Activated CD4-positive, alpha-beta T cell treated with anti-CD3 and anti-CD28 coated beads, Interleukin-2, amount 10 ng/mL, durations not matched to agents 7 days and 5 days (primary cell): ENCODE measurements around the gene NSG1. TPM values are rescaled to one million over a fixed set of nuclear protein-coding genes. Genes with fewer than 3 reads are reported as not detected.

Source experiments
- CTCF ChIA-PET: fragments of 350-600 bp; sonication (Branson Sonifier 250); formaldehyde crosslinking; loops from one replicate; lab custom pipeline; 2021; ENCODE audit warnings: antibody characterized with exemption; lab: Charles Lee
- POLR2A ChIA-PET: fragments of 350-600 bp; sonication (Branson Sonifier 250); formaldehyde crosslinking; loops from one replicate; lab custom pipeline; 2021; ENCODE audit warnings: antibody characterized with exemption; lab: Charles Lee
- DNase-seq: peaks from one replicate; pipeline ENCODE4 v3.0.0-alpha.2; 2020
- H3K27ac Mint-ChIP-seq: one replicate; pipeline ENCODE4 v1.8.0; 2021; ENCODE audit warnings: mild to moderate bottlenecking, moderate library complexity, mixed read lengths
- H3K27me3 Mint-ChIP-seq: one replicate; pipeline ENCODE4 v1.8.0; 2021; ENCODE audit warnings: mixed read lengths
- H3K36me3 Mint-ChIP-seq: one replicate; pipeline ENCODE4 v1.8.0; 2021; ENCODE audit warnings: low read depth, mixed read lengths
- H3K4me1 Mint-ChIP-seq: one replicate; pipeline ENCODE4 v1.8.0; 2021; ENCODE audit warnings: mixed read lengths
- H3K4me3 Mint-ChIP-seq: one replicate; pipeline ENCODE4 v1.8.0; 2021; ENCODE audit warnings: mild to moderate bottlenecking, moderate library complexity, mixed read lengths
- H3K9me3 Mint-ChIP-seq: one replicate; pipeline ENCODE4 v1.8.0; 2021; ENCODE audit warnings: mixed read lengths
- total RNA-seq, 2 experiments: library from RNA; stranded (reverse); gene quantifications; one replicate each; pipeline ENCODE4 v1.2.3, GENCODE V29; 2021

Gene NSG1
- total RNA-seq, 2 experiments from 2014 or later: 11.0 to 11.9 TPM

DNA sequence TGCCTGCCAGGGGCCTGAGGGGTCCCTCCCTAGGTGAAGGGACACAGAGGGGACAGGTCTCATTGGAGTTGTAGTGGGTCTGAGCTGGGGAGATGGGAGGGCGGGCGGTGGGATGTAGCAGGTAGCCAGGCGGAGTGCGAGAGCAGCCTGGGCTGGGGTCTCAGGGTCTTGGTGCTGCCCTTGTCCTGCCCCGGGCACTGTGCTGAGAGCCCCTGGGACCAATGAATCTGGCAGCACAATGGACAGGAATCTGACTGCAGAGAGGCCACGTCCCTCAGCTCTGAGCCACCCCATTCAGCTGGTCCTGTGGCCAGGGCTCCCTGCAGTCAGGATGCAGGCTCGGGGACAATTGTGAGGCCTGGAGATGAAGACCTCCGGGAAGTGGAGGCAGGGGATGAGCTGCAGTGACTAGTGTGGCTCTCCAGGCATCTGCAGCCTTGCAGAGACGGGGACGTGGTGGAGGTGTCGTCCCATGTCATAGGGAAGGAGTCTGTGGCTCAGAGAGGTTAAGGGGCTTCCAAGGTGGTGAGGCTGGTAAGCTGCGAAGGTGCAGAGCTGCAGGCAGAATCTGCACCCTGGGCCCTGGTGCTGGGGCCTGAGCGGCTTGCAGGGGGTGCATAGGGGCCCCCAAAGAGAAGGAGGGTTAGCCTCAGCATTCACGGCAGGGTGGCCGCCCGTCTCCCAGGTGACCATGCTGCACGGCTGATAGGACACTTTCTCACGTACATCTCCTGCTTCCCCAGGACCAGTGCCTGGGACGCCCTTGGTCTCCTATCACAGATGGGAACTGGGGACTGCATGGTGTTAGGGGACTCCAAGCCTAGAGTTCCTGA lies 20.6 kb downstream of the NSG1 start:
- no peaks in the 10 kb centered on the region for H3K27me3 Mint-ChIP-seq
- ChIA-PET POLR2A (no interaction called here), CTCF (no interaction called here)
- DNase-seq: no peak
- no peak overlapping the region for H3K4me3 Mint-ChIP-seq
- H3K36me3 Mint-ChIP-seq: no peaks in the 10 kb centered on the region
- H3K27ac Mint-ChIP-seq: no peak overlapping the region
- H3K9me3 Mint-ChIP-seq: no peaks in the 10 kb centered on the region
- no peaks in the 10 kb centered on the region for H3K4me1 Mint-ChIP-seq

- no peaks in the 10 kb centered on the region for H3K9me3 Mint-ChIP-seq
- ChIA-PET POLR2A (no interaction called here), CTCF (interaction anchor here (1.8 kb wide), 1 partner anchor 20 kb away, joined by 3 read pairs; no protein-coding TSS in a partner anchor)
Measured at GRCh38 chr4:4408132-4408523, 21.2 kb downstream of the NSG1 start.

GRCh38 chr4:4408576-4409335 lies 21.9 kb downstream of the NSG1 start:
- ChIA-PET POLR2A (no interaction called here), CTCF (interaction anchor here (1.8 kb wide), 1 partner anchor 20 kb away, joined by 3 read pairs; no protein-coding TSS in a partner anchor)
- H3K9me3 Mint-ChIP-seq: no peaks in the 10 kb centered on the region

More at GRCh38 chr4:4408132-4408523, 21.2 kb downstream of the NSG1 start:
- H3K4me3 Mint-ChIP-seq: no peak overlapping the region
- DNase-seq: no peak
- H3K27ac Mint-ChIP-seq: no peak overlapping the region
- no peaks in the 10 kb centered on the region for H3K27me3 Mint-ChIP-seq
- no peaks in the 10 kb centered on the region for H3K36me3 Mint-ChIP-seq
- no peaks in the 10 kb centered on the region for H3K4me1 Mint-ChIP-seq

GRCh38 chr4:4409416-4410115 lies 22.7 kb downstream of the NSG1 start:
- Mint-ChIP-seq H3K9me3 (no peaks in the 10 kb centered on the region), H3K4me1 (no peaks in the 10 kb centered on the region), H3K36me3 (no peaks in the 10 kb centered on the region), H3K27me3 (no peaks in the 10 kb centered on the region), H3K27ac (no peak overlapping the region), H3K4me3 (no peak overlapping the region)
- CTCF ChIA-PET: interaction anchor here (1.8 kb wide), 1 partner anchor 19 kb away, joined by 3 read pairs; no protein-coding TSS in a partner anchor
- no peak for DNase-seq
- POLR2A ChIA-PET: no interaction called here

More at GRCh38 chr4:4408576-4409335, 21.9 kb downstream of the NSG1 start:
- H3K27me3 Mint-ChIP-seq: no peaks in the 10 kb centered on the region
- no peak overlapping the region for H3K27ac Mint-ChIP-seq
- no peak for DNase-seq
- H3K36me3 Mint-ChIP-seq: no peaks in the 10 kb centered on the region
- H3K4me1 Mint-ChIP-seq: no peaks in the 10 kb centered on the region
- no peak overlapping the region for H3K4me3 Mint-ChIP-seq

- ChIA-PET POLR2A (no interaction called here), CTCF (no interaction called here)
- H3K4me1 Mint-ChIP-seq: no peaks in the 10 kb centered on the region
- no peaks in the 10 kb centered on the region for H3K36me3 Mint-ChIP-seq
- H3K27me3 Mint-ChIP-seq: no peaks in the 10 kb centered on the region
- H3K4me3 Mint-ChIP-seq: no peak overlapping the region
- H3K9me3 Mint-ChIP-seq: no peaks in the 10 kb centered on the region
- DNase-seq: no peak
- H3K27ac Mint-ChIP-seq: no peak overlapping the region
Measured at GRCh38 chr4:4410271-4410670, 23.4 kb downstream of the NSG1 start.

- DNase-seq: no peak
- POLR2A ChIA-PET: no interaction called here
- CTCF ChIA-PET: interaction anchor here (0.6 kb wide), 1 partner anchor 477 kb away, joined by 4 read pairs; no protein-coding TSS in a partner anchor
- Mint-ChIP-seq H3K27me3 (no peaks in the 10 kb centered on the region), H3K4me3 (no peak overlapping the region), H3K36me3 (peaks cover 2% of the 10 kb centered on the region), H3K9me3 (no peaks in the 10 kb centered on the region), H3K27ac (no peak overlapping the region), H3K4me1 (no peaks in the 10 kb centered on the region)
Measured at GRCh38 chr4:4411906-4412305, 25.0 kb downstream of the NSG1 start.

DNA sequence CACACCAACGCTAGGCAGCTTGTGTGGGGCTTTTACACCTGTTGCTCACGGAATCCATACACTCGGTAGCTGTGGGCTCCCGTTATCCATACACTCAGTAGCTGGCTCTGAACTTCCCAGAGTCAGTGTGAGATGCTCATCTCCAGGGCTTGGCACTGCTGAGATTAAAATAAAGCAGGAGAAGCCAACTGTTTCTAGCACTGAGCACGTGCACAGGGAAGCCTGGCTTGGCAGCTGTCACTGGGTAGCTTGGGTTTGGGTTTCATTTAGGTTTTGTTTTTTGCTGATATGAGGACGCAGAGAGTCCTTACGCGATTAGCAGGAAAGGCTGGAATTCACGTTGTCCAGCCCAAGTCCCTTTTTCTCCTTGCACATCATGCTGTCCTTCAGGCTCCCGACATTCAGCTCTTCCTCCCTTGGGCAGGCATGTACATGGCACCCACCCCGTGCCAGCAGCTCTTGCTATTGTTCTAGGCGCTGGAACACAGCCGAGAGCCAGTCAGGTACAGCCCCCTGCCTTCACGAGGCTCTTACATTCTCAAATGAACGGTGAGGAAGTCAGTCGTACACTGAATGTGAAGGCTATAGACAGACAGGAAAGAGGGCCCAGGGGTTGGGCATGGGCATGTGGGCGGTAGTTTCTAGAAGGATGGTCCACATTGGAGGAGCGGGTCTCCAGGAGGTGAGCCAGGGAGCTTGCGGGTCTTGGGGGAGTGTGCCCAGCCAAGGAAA lies 25.9 kb downstream of the NSG1 start:
- no peaks in the 10 kb centered on the region for H3K27me3 Mint-ChIP-seq
- no peak overlapping the region for H3K4me3 Mint-ChIP-seq
- CTCF ChIA-PET: no interaction called here
- peaks cover 4% of the 10 kb centered on the region for H3K4me1 Mint-ChIP-seq
- peaks cover 2% of the 10 kb centered on the region for H3K36me3 Mint-ChIP-seq
- POLR2A ChIA-PET: no interaction called here
- no peaks in the 10 kb centered on the region for H3K9me3 Mint-ChIP-seq
- no peak overlapping the region for H3K27ac Mint-ChIP-seq
- DNase-seq: no peak

- Mint-ChIP-seq H3K27me3 (no peaks in the 10 kb centered on the region), H3K27ac (no peak overlapping the region), H3K4me3 (no peak overlapping the region), H3K4me1 (peaks cover 10% of the 10 kb centered on the region), H3K9me3 (no peaks in the 10 kb centered on the region), H3K36me3 (peaks cover 7% of the 10 kb centered on the region)
- POLR2A ChIA-PET: no interaction called here
- CTCF ChIA-PET: no interaction called here
- DNase-seq: no peak
Measured at GRCh38 chr4:4413373-4413725, 26.4 kb downstream of the NSG1 start.

DNA sequence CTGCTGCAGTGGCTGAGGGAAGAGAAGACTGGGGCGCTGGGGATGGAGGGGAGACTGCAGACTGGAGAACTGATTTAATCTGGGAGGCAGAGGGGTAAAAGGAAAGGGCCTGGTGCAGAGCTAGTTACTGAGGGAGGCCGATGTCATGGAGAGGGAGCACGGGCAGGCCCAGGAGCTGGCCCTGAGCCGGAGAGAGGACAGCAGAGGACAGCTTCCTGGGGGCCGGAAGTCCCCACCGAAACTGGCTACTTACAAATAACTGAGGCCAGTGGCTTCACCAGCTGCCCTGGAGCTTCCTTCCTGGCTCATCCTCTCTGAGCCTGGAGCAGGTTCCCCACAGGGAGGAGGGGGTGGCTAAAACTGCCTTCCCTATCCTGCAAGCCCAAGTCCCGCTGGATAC lies 26.9 kb downstream of the NSG1 start:
- CTCF ChIA-PET: no interaction called here
- H3K4me3 Mint-ChIP-seq: no peak overlapping the region

DNA sequence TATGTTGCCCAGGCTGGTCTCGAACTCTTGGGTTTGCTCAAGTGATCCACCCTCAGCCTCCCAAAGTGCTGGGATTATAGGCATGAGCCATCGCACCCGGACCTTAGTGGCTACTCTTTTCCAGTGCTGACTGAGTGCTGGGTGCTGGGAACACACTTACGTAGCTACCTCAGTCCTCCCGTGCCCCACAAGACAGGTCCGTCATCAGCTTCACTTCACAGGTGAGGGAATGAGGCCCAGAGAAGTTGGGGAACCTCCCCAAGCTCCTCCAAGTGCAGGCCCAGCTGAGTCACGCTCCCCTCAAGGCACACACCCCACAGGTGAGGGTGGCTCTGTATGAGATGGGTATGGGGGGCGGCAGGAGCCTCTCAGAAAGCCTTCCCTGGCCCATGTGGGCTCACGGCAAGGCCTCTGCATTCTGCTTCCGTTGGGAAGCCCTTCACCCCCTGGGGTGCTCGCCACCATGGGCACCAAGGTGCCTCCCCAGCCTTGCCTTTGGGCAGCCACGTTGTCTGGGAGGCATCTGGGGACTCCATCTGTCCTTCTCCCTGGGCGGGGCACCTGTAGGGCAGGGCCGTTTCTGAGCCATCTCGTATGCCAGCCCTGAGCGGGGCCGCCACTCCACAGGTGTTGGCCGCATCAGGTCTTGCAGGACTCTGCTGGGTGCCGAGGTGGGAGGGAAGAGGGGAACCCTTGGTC lies 28.4 kb downstream of the NSG1 start:
- Mint-ChIP-seq H3K4me3 (no peak overlapping the region), H3K27me3 (no peaks in the 10 kb centered on the region), H3K27ac (no peak overlapping the region), H3K36me3 (peaks cover 20% of the 10 kb centered on the region), H3K9me3 (no peaks in the 10 kb centered on the region), H3K4me1 (peaks cover 25% of the 10 kb centered on the region)
- ChIA-PET CTCF (no interaction called here), POLR2A (no interaction called here)
- no peak for DNase-seq

More for the DNA sequence above, 26.9 kb downstream of the NSG1 start:
- Mint-ChIP-seq H3K27ac (no peak overlapping the region), H3K4me1 (peaks cover 14% of the 10 kb centered on the region), H3K27me3 (no peaks in the 10 kb centered on the region), H3K36me3 (peaks cover 12% of the 10 kb centered on the region), H3K9me3 (no peaks in the 10 kb centered on the region)
- POLR2A ChIA-PET: no interaction called here
- no peak for DNase-seq

GRCh38 chr4:4415806-4416805 lies 29.2 kb downstream of the NSG1 start:
- H3K36me3 Mint-ChIP-seq: peaks cover 23% of the 10 kb centered on the region
- no peaks in the 10 kb centered on the region for H3K27me3 Mint-ChIP-seq
- no peak for DNase-seq
- H3K9me3 Mint-ChIP-seq: no peaks in the 10 kb centered on the region
- no peak overlapping the region for H3K4me3 Mint-ChIP-seq
- peaks cover 25% of the 10 kb centered on the region for H3K4me1 Mint-ChIP-seq
- CTCF ChIA-PET: interaction anchor here (0.6 to 1.2 kb wide), 2 partner anchors 15 to 17 kb away, joined by 4 to 5 read pairs; no protein-coding TSS in a partner anchor
- POLR2A ChIA-PET: no interaction called here
- no peak overlapping the region for H3K27ac Mint-ChIP-seq
